Stimulated activated CD8-positive, alpha-beta memory T cell treated with anti-CD3 and anti-CD28 coated beads, Interleukin-7, amount 100 ng/mL, for 4 hours (primary cell): Measurements from ENCODE around the gene SLC34A1.
A peak's percentile ranks its signal among the peaks of the same experiment; 100 is the strongest.
"Not testable (repeated sequence)": the region's sequence is repeated elsewhere in the genome, so short reads cannot be mapped to it uniquely, and the experiment has no call there.

Source experiments
- DNase-seq, 2 donors: peaks; one replicate each; pipeline ENCODE4 v3.0.0-alpha.2; 2020; ENCODE audit warnings: low read depth in 2 of 2

Gene SLC34A1

GRCh38 chr5:177368869-177369644 is 15.2 kb upstream of the SLC34A1 start:
- no peak for DNase-seq

GRCh38 chr5:177369645-177370440 is 14.4 kb upstream of the SLC34A1 start:
- no peak for DNase-seq

GRCh38 chr5:177370488-177371119 is 13.6 kb upstream of the SLC34A1 start:
- DNase-seq, result no peak

- DNase-seq, result no peak
Observed at GRCh38 chr5:177371120-177372033, 12.9 kb upstream of the SLC34A1 start.

GRCh38 chr5:177372034-177372896 is 12.0 kb upstream of the SLC34A1 start:
- peak in 1 of 2 donors; percentile 28 for DNase-seq

- no peak for DNase-seq
Observed at GRCh38 chr5:177372910-177373309, 11.3 kb upstream of the SLC34A1 start.

GRCh38 chr5:177373806-177374205 is 10.4 kb upstream of the SLC34A1 start:
- DNase-seq, result no peak

- DNase-seq, result no peak
Observed at GRCh38 chr5:177374211-177374610, 10.0 kb upstream of the SLC34A1 start.

GRCh38 chr5:177375516-177375915 is 8.7 kb upstream of the SLC34A1 start:
- not testable (repeated sequence) for DNase-seq

GRCh38 chr5:177376107-177376506 is 8.1 kb upstream of the SLC34A1 start:
- no peak for DNase-seq

- DNase-seq, result no peak
Observed at GRCh38 chr5:177377851-177378776, 6.1 kb upstream of the SLC34A1 start.

GRCh38 chr5:177378884-177379883 is 5.0 kb upstream of the SLC34A1 start:
- DNase-seq, result no peak

- DNase-seq, result no peak
Observed at GRCh38 chr5:177380805-177381126, 3.5 kb upstream of the SLC34A1 start.

GRCh38 chr5:177382423-177383029 is 1.7 kb upstream of the SLC34A1 start:
- no peak for DNase-seq

GRCh38 chr5:177383181-177383580 is 1.1 kb upstream of the SLC34A1 start:
- no peak for DNase-seq

GRCh38 chr5:177385720-177386119 is 1.5 kb downstream of the SLC34A1 start:
- no peak for DNase-seq

GRCh38 chr5:177386542-177386941 is 2.3 kb downstream of the SLC34A1 start:
- no peak for DNase-seq

- no peak for DNase-seq
Observed at GRCh38 chr5:177387405-177387804, 3.2 kb downstream of the SLC34A1 start.
